ENCODE results near the gene SYCP2L.

SYCP2L gene

GRCh38 chr6:11012295-11012754 lies 125.5 kb downstream of the SYCP2L start:
- H3K4me3 ChIP-seq (ENCODE audit: low read depth, low read length) = no peak overlapping the region
- no peak for DNase-seq (ENCODE audit: low read depth)
- no peak for TF ChIP-seq CTCF (IDR thresholded peaks at IDR 0.05; ENCODE audit: low read depth, low read length, missing control alignments)

- no peak for TF ChIP-seq CTCF (IDR thresholded peaks at IDR 0.05; ENCODE audit: low read depth, low read length, missing control alignments)
- H3K4me3 ChIP-seq (ENCODE audit: low read depth, low read length) = no peak overlapping the region
- DNase-seq (ENCODE audit: low read depth) = no peak
These were observed 126.3 kb downstream of the SYCP2L start for GRCh38 chr6:11012976-11013720.

- no peak for DNase-seq (ENCODE audit: low read depth)
- H3K4me3 ChIP-seq (ENCODE audit: low read depth, low read length) = no peak overlapping the region
- TF ChIP-seq CTCF (IDR thresholded peaks at IDR 0.05; ENCODE audit: low read depth, low read length, missing control alignments) = no peak
These were observed 126.8 kb downstream of the SYCP2L start for GRCh38 chr6:11013721-11014070.

- TF ChIP-seq CTCF (IDR thresholded peaks at IDR 0.05; ENCODE audit: low read depth, low read length, missing control alignments) = no peak
- no peak for DNase-seq (ENCODE audit: low read depth)
These were observed 128.2 kb downstream of the SYCP2L start for GRCh38 chr6:11015102-11015501.

GRCh38 chr6:11016452-11016851 lies 129.6 kb downstream of the SYCP2L start:
- H3K4me3 ChIP-seq (ENCODE audit: low read depth, low read length) = no peak overlapping the region
- DNase-seq (ENCODE audit: low read depth) = no peak
- TF ChIP-seq CTCF (IDR thresholded peaks at IDR 0.05; ENCODE audit: low read depth, low read length, missing control alignments) = no peak

More at GRCh38 chr6:11015102-11015501, 128.2 kb downstream of the SYCP2L start:
- H3K4me3 ChIP-seq (ENCODE audit: low read depth, low read length) = no peak overlapping the region

- TF ChIP-seq CTCF (IDR thresholded peaks at IDR 0.05; ENCODE audit: low read depth, low read length, missing control alignments) = no peak
- no peak for DNase-seq (ENCODE audit: low read depth)
- H3K4me3 ChIP-seq (ENCODE audit: low read depth, low read length) = no peak overlapping the region
These were observed 130.2 kb downstream of the SYCP2L start for GRCh38 chr6:11017090-11017489.

GRCh38 chr6:11018225-11018624 lies 131.4 kb downstream of the SYCP2L start:
- no peak for DNase-seq (ENCODE audit: low read depth)
- H3K4me3 ChIP-seq (ENCODE audit: low read depth, low read length) = no peak overlapping the region
- TF ChIP-seq CTCF (IDR thresholded peaks at IDR 0.05; ENCODE audit: low read depth, low read length, missing control alignments) = no peak
